GM19239 (cell line): Measurements from ENCODE around the gene HMG20A.

Source experiments
- DNase-seq: peaks from one replicate; pipeline ENCODE4 v3.0.0; 2011; ENCODE audit warnings: low spot score; ENCODE audit not compliant: insufficient read length
- FAIRE-seq: peaks from 2 replicates; lab custom pipeline; 2011; peaks lifted over from hg19 to GRCh38; lab: Jason Lieb, UNC

HMG20A gene

DNA sequence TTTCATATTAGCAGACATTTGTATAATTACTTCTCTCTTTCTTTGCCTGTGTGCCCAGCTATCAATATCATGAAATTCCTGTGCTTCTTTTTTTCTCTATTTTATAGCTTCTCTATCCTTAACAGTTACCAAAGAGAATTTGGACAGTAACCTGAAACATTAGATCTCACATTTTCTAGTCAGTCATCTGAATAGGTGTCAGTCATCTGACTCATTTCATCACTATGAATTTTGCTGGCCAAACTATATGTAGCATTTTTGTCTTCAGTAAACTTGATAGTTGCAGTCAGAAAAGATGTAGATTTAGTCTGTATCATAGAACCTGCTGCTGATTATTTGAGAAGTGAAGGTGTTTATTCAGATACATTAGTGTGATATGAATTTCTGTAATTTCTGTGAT is 52.6 kb downstream of the HMG20A start:
- no peak for FAIRE-seq
- DNase-seq, result no peak

- DNase-seq (no peak), FAIRE-seq (no peak)
Measured at GRCh38 chr15:77474310-77474988, 53.8 kb downstream of the HMG20A start.

GRCh38 chr15:77475001-77475400 is 54.3 kb downstream of the HMG20A start:
- no peak for FAIRE-seq
- DNase-seq, result no peak

- DNase-seq (no peak), FAIRE-seq (no peak)
Measured at GRCh38 chr15:77475898-77476297, 55.2 kb downstream of the HMG20A start.

GRCh38 chr15:77476995-77477394 is 56.3 kb downstream of the HMG20A start:
- FAIRE-seq, result no peak
- DNase-seq, result no peak

DNA sequence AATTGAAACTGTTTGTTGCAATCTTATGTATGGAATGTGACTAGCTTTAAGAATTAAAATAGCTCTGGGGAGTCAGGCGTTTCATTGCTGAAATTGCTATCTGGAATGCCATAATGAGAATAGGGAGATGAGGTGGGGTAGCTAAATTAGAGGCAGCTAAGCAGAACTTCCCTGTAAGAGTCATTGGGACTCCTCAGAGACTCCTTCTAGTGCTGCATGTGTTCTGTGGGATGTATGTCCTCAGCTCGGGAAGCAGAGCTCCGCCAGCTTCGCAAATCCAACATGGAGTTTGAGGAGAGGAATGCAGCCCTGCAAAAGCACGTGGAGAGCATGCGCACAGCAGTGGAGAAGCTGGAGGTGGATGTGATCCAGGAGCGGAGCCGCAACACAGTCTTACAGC is 57.4 kb downstream of the HMG20A start:
- DNase-seq (no peak), FAIRE-seq (no peak)

DNA sequence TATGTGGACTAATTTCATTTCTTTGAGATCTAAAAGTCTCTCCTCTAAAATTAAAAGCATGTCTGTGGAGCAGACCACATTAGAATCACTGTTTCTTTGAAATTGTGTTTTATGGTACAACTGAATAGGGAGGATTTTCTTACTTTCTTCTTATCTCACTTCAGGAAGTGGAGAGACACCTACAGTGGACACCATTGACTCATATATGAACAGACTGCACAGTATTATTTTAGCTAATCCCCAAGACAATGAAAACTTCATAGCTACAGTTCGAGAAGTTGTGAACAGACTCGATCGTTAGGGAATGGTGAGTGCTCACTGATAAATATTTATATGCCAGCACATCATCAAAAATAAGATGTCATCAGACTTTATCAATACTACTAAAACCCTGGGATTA is 58.3 kb downstream of the HMG20A start:
- DNase-seq, result no peak
- no peak for FAIRE-seq

DNA sequence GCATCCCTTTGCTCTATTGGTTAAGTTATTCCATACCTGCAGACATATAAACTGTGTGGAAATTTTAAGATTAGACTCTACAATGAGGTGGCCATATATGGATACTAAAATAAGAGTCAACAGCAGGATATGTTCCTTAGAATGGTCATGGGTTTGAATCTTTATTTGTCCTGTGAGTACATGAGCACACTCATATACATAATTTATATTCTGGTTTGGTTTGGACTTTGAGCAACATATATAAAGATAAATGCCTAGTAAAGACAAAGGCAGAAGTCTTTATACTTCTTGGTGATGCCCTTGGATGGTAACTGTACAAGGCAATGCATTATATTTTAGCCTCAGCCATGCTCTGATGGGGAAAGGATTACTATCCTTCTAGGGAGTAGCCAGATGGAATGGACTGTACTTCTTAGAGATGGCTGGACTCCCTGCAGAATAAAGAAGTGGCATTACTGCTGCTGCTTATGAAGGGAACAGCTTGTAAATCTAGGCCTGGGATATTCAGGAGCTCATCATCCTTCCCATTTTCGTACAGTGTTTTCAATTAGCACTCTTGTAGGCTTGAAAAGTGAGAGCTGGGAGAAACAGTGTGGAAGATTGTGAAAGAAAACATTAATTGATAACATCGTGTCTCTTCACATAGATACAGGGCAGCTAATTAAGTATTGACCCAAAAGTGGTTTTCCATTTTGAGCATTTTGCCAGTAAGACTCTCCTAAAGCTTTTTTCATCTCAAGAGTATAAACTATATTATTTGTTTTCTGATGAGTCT is 60.4 kb downstream of the HMG20A start:
- no peak for FAIRE-seq
- DNase-seq, result no peak

DNA sequence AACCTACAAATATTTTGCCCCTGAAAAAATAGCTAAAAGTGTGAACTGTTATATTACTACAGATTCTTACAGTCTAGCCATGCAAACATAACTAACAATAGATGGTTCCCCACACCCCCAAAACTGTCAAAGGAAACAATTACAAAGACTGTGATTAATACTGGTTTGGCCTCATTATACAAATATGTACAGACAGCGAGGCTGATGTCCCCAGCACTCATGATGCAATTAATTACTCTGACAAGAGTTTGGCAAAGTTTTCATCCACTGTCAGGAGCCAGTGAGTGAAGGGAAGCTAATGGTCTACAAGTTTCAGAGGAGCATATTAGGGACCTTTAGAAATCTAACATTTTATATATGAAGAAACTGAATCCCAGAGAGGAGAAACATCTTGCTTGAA is 61.0 kb downstream of the HMG20A start:
- no peak for FAIRE-seq
- DNase-seq, result no peak

DNA sequence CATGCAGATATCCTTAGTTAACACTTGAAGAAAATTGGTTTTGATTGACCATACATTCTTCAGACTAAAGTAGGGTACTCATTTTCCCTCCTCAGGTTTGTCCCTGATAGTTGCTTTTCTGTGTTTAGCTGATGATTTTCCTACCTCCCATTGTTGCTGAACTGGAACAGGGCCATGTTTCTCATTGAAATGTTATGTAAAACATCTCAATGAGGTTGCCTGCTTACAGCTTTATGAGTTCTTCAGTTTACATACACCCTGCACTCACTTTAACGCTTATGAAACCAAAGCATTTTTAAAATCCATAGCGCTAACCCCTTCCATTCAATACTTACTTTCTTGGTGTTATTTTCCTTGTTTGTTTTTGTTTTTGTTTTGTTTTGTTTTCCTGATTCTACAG is 61.9 kb downstream of the HMG20A start:
- FAIRE-seq (no peak), DNase-seq (no peak)

DNA sequence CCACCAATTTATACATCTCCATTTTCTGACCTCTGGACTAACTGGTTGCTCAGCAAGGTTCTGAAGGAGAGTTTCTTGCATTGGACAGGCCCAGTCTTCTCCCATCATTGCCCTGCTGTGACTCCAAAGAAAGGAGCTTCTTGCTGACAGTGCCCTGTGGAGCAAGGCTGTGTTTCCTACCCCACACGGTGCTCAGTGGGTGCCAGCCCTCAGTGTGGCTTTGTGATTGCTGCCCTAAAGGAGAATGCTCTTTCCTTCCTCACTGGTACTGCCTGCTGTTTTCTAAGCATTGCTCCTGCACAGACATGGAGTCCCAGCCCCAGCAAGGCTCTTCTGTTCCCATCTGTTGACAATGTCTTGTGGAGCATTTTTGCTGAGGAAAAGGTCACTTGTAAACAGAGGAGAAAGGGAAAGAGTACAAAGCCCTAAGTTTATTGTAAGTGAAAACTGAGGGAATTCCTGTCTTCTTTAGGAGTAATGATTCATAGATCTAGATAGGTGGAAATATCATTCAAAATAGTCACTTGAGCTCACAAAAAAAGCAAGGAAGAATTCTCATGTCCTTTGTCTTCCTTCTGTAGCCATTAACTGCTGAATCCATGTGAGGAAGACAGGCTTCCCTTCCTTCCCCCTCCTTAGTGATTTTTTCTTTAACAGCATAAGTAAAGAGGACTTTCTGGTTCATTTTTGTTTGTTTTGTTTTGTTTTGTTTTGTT is 62.9 kb downstream of the HMG20A start:
- FAIRE-seq (no peak), DNase-seq (no peak)

DNA sequence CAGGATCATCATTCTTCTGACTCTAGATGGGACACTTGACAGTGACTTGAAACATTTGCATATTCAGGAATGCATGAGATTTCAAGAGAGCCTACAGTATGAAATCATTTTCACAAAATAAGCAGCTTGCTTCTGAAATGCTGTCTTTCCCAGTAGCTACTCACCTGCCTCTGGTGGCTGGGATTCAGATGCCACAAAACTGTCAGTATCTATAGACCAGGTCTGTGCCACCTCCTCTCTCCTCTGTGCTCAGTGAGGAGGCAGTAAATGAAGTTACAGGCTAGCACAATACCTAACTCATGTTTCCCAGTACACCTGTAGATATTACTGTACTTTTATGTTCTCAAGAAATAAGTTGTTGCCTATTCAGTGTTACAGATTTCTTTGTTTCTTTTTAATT is 64.3 kb downstream of the HMG20A start:
- DNase-seq (no peak), FAIRE-seq (no peak)

- DNase-seq (no peak), FAIRE-seq (no peak)
Measured at GRCh38 chr15:77486542-77487468, 66.1 kb downstream of the HMG20A start.

DNA sequence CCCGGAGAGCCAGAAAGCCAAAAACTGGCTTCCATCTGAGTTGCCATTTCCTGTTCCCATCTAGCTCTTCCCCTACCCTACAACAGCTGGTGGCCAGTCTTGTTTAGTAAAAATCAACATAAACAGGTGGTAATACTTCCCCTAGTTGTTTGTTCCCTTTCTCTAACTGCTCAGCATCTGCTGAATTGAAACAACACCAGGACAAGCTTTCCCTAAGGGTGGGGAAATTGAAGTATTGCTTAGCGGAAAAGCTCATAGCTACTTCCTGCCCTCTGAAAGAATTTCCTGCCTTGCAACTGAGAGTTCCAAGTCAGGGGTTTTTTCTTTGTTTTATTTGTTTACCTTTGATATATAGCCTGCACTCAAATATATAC is 66.8 kb downstream of the HMG20A start:
- DNase-seq (no peak), FAIRE-seq (peak; percentile 40)

- no peak for DNase-seq
- FAIRE-seq, result no peak
Measured at GRCh38 chr15:77487888-77488287, 67.2 kb downstream of the HMG20A start.

DNA sequence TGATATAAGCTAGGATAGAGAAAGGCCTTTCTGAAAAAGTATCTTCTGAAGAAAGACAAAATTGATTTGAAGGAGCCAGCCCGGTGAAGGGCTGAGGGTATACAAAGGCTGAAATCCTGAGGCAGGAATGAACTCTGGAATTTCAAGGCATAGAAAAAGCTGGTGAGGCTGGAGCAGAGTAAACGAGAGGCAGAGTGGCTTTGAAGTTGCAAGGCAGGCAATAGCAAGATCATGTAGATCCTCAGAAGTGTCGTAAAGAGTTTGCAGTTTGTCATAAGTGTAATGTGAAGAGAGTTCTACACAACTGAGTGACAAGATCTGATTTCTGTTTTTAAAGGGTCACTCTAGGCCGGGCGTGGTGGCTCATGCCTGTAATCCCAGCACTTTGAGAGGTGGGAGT is 69.0 kb downstream of the HMG20A start:
- FAIRE-seq (no peak), DNase-seq (no peak)

GRCh38 chr15:77493324-77493907 is 72.7 kb downstream of the HMG20A start:
- no peak for DNase-seq

DNA sequence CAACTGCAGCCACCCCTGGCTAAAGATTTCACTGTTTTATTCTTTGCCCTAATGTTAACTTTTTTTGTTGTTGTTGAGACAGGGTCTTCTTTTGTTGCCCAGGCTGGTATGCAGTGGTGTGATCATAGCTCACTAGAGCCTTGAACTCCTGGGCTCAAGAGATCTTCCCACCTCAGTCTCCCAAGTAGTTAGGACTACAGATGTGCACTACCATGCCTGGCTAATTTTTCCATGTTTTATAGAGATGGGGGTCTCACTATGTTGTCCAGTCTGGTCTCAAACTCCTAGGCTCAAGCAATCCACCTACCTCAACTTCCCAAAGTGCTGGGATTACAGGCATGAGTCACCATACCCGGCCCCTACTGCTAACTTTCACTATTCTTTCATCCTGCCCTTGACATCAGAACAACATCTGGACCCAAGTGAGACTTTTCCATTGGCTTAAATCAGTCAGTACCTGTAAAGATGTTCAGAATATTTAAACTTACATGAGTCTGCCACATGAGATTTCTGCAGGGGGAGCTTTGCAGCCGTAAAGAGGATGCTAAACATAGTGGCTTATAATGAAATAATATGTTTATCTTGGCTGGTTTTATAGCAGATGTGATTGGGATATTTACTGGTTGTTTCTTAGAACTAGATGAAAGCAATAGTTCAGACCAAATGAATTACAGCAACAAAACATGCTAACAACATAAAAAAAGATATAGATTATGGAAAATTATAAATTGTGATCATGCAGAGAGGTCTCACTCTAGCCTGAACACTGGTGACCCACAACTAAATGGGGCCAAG is 73.6 kb downstream of the HMG20A start:
- FAIRE-seq (no peak), DNase-seq (no peak)

More at GRCh38 chr15:77493324-77493907, 72.7 kb downstream of the HMG20A start:
- peak; percentile 56 for FAIRE-seq

GRCh38 chr15:77494964-77495363 is 74.3 kb downstream of the HMG20A start:
- no peak for FAIRE-seq

More at GRCh38 chr15:77494964-77495363, 74.3 kb downstream of the HMG20A start:
- DNase-seq, result no peak
